ENCODE measurements around the gene COP1.
A peak's percentile ranks its signal among the peaks of the same experiment; 100 is the strongest.
"Not testable (repeated sequence)": the region's sequence is repeated elsewhere in the genome, so short reads cannot be mapped to it uniquely, and the experiment has no call there.

Gene COP1

GRCh38 chr1:176033881-176034280, 173.2 kb downstream of the COP1 start:
- DNase-seq (ENCODE audit: low spot score): no peak

GRCh38 chr1:176033474-176033873, 173.6 kb downstream of the COP1 start:
- no peak for DNase-seq (ENCODE audit: low spot score)

DNA sequence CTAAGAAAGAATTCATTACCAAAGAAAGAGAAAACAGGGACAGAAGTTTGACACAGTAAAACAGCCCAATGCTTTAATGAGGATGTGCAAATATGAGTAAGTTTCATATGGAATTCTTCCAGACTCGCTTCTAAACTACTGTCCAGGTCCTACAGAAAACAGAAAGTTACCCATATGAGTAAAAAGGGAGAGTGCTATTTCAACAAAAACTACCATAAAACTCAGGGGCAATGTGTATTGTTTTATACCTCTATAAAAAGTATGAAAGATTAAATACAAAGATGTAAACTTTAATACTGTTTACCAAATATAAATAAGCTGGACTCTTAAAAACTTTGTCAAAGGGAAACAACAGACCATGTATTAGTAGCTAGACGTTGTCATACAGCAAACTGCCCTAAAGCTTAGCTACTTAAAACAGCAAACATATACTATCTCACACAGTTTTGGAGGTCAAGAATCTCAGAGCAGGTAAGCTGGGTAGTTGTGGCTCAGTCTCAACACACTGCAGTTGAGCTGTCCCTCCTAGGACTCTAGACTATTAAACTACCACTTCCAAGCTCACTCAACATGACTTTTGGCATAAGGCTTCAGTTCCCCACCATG, 174.9 kb downstream of the COP1 start:
- DNase-seq (ENCODE audit: low spot score): no peak

DNA sequence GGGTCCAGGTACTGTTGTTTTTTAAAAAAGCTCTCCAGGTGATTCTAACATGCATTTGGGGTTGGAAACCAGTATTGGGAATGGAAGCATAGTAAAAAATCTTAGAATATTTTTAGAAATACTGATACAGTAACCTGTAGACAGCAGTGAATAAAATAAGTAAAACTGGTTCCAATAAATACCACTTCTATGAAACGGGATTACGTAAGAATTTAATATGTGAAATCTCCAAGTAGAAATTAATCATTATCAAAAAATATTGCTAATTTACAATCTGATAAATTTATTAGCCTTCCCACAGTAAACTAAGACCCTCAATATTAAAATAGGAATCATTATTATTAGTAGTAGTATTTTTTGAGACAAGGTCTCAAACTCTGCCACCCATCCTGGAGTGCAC, 177.5 kb downstream of the COP1 start:
- no peak for DNase-seq (ENCODE audit: low spot score)

DNA sequence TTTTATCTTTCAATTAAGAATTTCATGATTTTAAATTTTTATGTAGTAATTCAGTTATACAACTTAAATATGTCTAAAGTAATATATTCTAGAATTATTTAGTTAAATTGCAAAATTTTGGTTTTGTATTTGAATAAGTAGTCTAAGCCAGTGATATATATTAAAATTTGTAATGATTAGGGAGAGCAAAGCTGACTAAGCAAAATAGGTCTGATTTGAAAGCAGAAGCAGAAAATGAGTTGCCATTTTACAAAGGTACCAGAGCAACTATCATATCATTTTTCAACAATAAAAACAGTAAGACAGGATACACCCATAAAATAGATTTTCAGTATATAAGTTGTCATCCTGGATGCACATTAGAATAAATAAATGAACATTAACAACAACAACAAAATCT, 177.9 kb downstream of the COP1 start:
- DNase-seq (ENCODE audit: low spot score): no peak

GRCh38 chr1:176027934-176028333, 179.2 kb downstream of the COP1 start:
- DNase-seq (ENCODE audit: low spot score): not testable (repeated sequence)

DNA sequence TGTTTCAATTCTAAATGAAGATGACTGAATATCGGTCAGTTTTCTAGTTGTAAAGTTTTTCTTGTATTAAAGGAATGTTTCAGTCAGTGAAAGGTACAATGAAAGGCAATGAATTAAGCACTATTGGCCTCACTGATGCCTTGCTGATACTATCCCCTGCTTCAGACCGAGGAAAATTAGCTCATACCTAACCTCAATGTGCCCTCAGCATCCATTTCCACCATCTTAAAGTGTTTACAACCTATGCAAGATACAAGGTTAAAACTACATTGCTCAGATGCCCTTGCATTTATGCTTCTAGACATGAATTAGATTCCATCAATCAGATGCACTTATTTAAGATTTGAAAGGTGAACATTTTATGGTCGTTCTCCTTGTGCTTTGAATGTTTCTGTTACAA, 184.5 kb downstream of the COP1 start:
- DNase-seq (ENCODE audit: low spot score): no peak

- DNase-seq (ENCODE audit: low spot score): no peak
Measured at GRCh38 chr1:176017722-176018121, 189.4 kb downstream of the COP1 start.

DNA sequence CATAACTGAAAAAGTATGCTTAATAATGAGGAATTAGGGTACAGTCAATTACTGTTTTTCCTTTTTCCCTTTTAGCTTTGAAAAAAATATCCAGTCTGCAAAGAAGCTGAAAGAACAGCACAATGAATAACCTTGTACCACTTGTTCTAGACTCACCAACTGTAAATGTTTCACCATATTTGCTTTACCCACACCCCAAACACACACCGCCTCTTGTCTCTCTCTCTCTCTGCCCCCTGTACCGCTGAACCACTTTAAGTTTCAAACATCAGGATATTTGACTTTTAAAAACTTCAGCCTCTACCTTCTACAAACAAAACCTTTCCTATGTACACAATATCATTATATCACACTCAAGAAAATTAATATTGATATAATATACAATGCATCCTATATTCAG, 197.1 kb downstream of the COP1 start:
- DNase-seq (ENCODE audit: low spot score): no peak

GRCh38 chr1:176007756-176008389, 199.2 kb downstream of the COP1 start:
- not testable (repeated sequence) for DNase-seq (ENCODE audit: low spot score)

- DNase-seq (ENCODE audit: low spot score): not testable (repeated sequence)
Measured at GRCh38 chr1:175994660-175995059, 212.4 kb downstream of the COP1 start.

- DNase-seq (ENCODE audit: low spot score): not testable (repeated sequence)
Measured at GRCh38 chr1:175992825-175993224, 214.3 kb downstream of the COP1 start.

DNA sequence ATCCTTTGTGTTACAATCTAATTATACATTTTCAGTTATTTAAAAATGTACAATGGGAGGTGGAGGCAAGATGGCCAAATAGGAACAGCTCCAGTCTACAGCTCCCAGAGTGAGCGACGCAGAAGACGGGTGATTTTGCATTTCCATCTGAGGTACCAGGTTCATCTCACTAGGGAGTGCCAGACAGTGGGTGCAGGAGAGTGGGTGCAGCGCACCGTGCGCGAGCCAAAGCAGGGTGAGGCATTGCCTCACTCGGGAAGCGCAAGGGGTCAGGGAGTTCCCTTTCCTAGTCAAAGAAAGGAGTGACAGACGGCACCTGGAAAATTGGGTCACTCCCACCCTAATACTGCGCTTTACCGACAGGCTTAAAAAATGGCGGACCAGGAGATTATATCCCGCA, 214.9 kb downstream of the COP1 start:
- not testable (repeated sequence) for DNase-seq (ENCODE audit: low spot score)

- DNase-seq (ENCODE audit: low spot score): peak; percentile 58
Measured at GRCh38 chr1:175984813-175985212, 222.3 kb downstream of the COP1 start.

GRCh38 chr1:175984057-175984812, 222.9 kb downstream of the COP1 start:
- DNase-seq (ENCODE audit: low spot score): no peak

GRCh38 chr1:175983363-175983762, 223.7 kb downstream of the COP1 start:
- DNase-seq (ENCODE audit: low spot score): not testable (repeated sequence)

DNA sequence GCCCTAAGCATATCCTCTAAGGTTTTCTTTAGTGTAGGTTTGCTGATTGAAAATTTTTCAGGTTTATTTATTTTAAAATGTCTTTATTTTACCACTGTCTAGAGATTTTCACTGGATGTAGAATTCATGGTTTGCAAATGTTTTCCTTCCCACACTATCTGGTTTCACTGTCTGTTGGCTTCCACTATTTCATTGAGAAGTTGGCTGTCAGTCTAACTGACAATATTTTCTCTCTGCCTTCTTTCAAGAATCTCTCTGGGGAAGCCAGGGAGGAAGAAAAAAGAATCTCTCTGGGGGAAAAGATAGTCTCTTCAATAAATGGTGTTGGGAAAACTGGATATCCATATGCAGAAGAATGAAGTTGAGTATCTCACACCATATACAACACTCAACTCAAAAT, 226.0 kb downstream of the COP1 start:
- DNase-seq (ENCODE audit: low spot score): no peak

GRCh38 chr1:175978926-175979325, 228.2 kb downstream of the COP1 start:
- no peak for DNase-seq (ENCODE audit: low spot score)

GRCh38 chr1:175978476-175978875, 228.6 kb downstream of the COP1 start:
- no peak for DNase-seq (ENCODE audit: low spot score)

DNA sequence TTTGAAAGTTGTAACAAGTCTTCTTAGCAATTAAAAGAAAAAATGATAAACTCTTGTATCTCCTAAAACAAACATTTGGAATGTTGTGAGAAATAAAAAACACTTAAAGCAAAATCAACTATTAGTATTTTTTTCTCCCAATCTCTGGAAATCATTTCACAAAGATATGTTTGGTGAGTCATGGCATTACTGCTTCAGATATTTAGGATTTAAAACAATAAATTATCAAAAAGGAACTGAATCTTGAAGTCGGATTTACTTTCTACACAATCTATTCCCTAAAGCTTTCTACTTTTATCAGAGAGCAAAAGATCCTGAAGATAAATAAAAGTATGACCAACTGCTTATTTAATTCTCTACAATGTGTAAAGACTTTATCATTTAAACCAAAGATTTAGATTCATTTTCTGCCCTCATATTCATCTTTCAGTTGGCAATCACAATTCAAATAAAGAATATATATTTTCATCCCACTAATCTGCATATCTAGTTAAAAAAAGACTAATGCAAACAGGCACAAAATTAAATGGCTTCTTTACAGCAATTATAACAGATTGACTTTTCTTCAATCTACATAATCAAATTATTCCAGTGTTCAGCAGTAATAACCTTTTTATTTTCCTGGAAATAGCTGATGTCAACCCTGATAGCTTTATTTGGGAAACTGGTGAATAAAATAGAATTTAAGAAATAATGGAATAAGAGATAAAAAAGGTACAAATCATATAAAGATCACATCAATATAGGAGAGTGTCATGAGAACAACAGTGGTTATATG, 230.0 kb downstream of the COP1 start:
- DNase-seq (ENCODE audit: low spot score): peak; percentile 5

DNA sequence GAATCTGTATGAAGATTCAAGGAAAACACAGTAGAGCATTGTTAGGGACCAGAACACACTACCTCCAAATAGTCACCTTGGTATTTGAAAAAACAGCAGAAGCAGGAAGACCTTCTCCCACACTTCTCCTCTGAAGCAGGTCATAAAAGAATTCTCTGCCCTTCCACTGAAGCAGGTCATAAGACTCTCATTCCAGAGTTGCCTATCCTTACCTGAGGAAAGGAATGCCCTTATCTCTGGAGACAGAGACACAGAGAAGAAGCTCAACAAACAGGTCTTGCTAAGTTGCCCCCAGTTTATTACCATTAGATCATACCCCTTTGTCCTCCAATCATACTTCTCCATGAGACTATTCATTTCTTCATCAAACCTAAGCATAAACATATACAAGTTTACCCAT, 237.9 kb downstream of the COP1 start:
- no peak for DNase-seq (ENCODE audit: low spot score)

GRCh38 chr1:175968486-175969172, 238.5 kb downstream of the COP1 start:
- DNase-seq (ENCODE audit: low spot score): no peak

Data from LoVo (cell line).